K562 (cell line): ENCODE data around the gene PIP4K2A. TPM values are rescaled to one million over a fixed set of nuclear protein-coding genes. Genes with fewer than 3 reads are reported as not detected.

ENCODE experiments used
- CREBBP ChIP-seq: IDR thresholded peaks from one replicate; pipeline ENCODE4 v1.6.1; 2012; ENCODE audit warnings: low read depth, mild to moderate bottlenecking, control low read depth, inconsistent platforms, low read length
- E2F3 ChIP-seq: fragments of 250-450 bp; sonication (Bioruptor Pico); IDR thresholded peaks from 2 replicates; pipeline ENCODE4 v1.4.0; 2020; ENCODE audit warnings: mild to moderate bottlenecking
- EGR1 ChIP-seq: fragments of 450-650 bp; conservative IDR thresholded peaks from 2 replicates; pipeline ENCODE4 v1.6.1; 2017; ENCODE audit warnings: mild to moderate bottlenecking
- EHMT2 ChIP-seq: fragments of 450-650 bp; IDR thresholded peaks from 2 replicates; pipeline ENCODE4 v1.6.1; 2018; ENCODE audit warnings: antibody characterized with exemption
- ILF3 ChIP-seq: fragments of 450-650 bp; IDR thresholded peaks from 2 replicates; pipeline ENCODE4 v1.6.1; 2018; ENCODE audit warnings: antibody characterized with exemption, mild to moderate bottlenecking, moderate library complexity, borderline replicate concordance
- KLF16 ChIP-seq: IDR thresholded peaks from 2 replicates; pipeline ENCODE4 v1.6.1; 2016; ENCODE audit warnings: antibody characterized with exemption
- NELFE ChIP-seq: IDR thresholded peaks from 2 replicates; pipeline ENCODE4 v1.6.1; 2011; ENCODE audit warnings: mild to moderate bottlenecking; ENCODE audit not compliant: insufficient read depth, insufficient read length
- POLR3G ChIP-seq: IDR thresholded peaks from 2 replicates; pipeline ENCODE4 v1.6.1; 2011; ENCODE audit not compliant: insufficient read length, insufficient replicate concordance; ENCODE audit errors: extremely low read depth
- RB1 ChIP-seq: fragments of 450-650 bp; IDR thresholded peaks from 2 replicates; pipeline ENCODE4 v1.6.1; 2017; ENCODE audit warnings: low read depth, mild to moderate bottlenecking
- SAP30 ChIP-seq: fragments of 200-600 bp; sonication (generic); IDR thresholded peaks from 2 replicates; pipeline ENCODE4 v1.6.1; 2012; ENCODE audit warnings: borderline replicate concordance, low read depth, mild to moderate bottlenecking, moderate library complexity, low read length, control low read depth, inconsistent platforms; ENCODE audit not compliant: insufficient read depth, poor library complexity, severe bottlenecking
- TOE1 ChIP-seq, 2 experiments: fragments of 450-650 bp in 1 of 2; sonication (generic) in 1 of 2; formaldehyde crosslinking in 1 of 2; IDR thresholded peaks; 2 replicates each; pipeline versions ENCODE4 v1.7.1 to v1.8.0; 2016 to 2022; ENCODE audit warnings: borderline replicate concordance in 2 of 2, mild to moderate bottlenecking in 2 of 2, antibody characterized with exemption in 1 of 2, inconsistent platforms in 1 of 2, low read depth in 1 of 2, missing genetic modification reagents in 1 of 2, moderate library complexity in 1 of 2
- XRCC4 ChIP-seq: IDR thresholded peaks from one replicate; pipeline ENCODE4 v1.6.1; 2011; ENCODE audit not compliant: insufficient read depth, insufficient read length; ENCODE audit errors: extremely low read depth
- YBX1 ChIP-seq: fragments of 450-650 bp; IDR thresholded peaks from 2 replicates; pipeline ENCODE4 v1.7.1; 2016; ENCODE audit warnings: mild to moderate bottlenecking
- ZNF311 ChIP-seq: fragments of 250-450 bp; sonication (Bioruptor Pico); IDR thresholded peaks from 2 replicates; pipeline ENCODE4 v1.4.0; 2020; ENCODE audit warnings: mild to moderate bottlenecking, moderate library complexity
- ZNF830 ChIP-seq: fragments of 250-450 bp; sonication (Bioruptor Pico); IDR thresholded peaks from 2 replicates; pipeline ENCODE4 v1.5.0; 2021; ENCODE audit warnings: mild to moderate bottlenecking
- polyA plus RNA-seq, 8 experiments: library from polyadenylated mRNA; depleted of rRNA in 4 of 8; stranded (reverse) in 5 of 8; unstranded in 3 of 8; fragments of >200 nt; fragmentation: Nextera tagmentation in 2 of 8; fragmentation: Illumina TruSeq in 1 of 8; extraction: Ambion mirVana in 2 of 8; extraction: Trizol in 1 of 8; gene quantifications; 2 replicates each; pipeline versions ENCODE4 v1.2.1 to v1.2.3, GENCODE V29; 2011 to 2014; ENCODE audit warnings: inconsistent platforms in 1 of 8, missing spikeins in 1 of 8
- total RNA-seq, 7 experiments: library from RNA; depleted of rRNA in 6 of 7; stranded (reverse); fragments of >200 nt in 6 of 7; fragmentation: Illumina TruSeq in 2 of 7; extraction: Trizol in 2 of 7; gene quantifications; 2 replicates each; pipeline versions ENCODE4 v1.2.1 to v1.2.3, GENCODE V29; 2011 to 2021; ENCODE audit warnings: low replicate concordance in 1 of 7
- TF ChIP-seq, protein P1 (sequence below), 2 experiments: fragments of 250-450 bp in 1 of 2; fragments of 450-650 bp in 1 of 2; sonication (Bioruptor Pico) in 1 of 2; IDR thresholded peaks; 2 replicates each; pipeline versions ENCODE4 v1.6.1 to v1.8.0; 2016 to 2021; ENCODE audit warnings: mild to moderate bottlenecking in 2 of 2, moderate library complexity in 2 of 2, missing compliant biosample characterization in 1 of 2, missing genetic modification characterization in 1 of 2
- TF ChIP-seq, protein P2 (sequence below): sonication (generic); formaldehyde crosslinking; IDR thresholded peaks from 2 replicates; pipeline ENCODE4 v1.4.0; 2020; ENCODE audit warnings: mild to moderate bottlenecking, missing genetic modification reagents
- TF ChIP-seq, protein P3 (sequence below): fragments of 200-400 bp; formaldehyde crosslinking; IDR thresholded peaks from 2 replicates; pipeline ENCODE4 v1.6.1; 2017; ENCODE audit warnings: mild to moderate bottlenecking, low read depth, low read length, moderate library complexity
- TF ChIP-seq, protein P4 (sequence below): fragments of 450-650 bp; IDR thresholded peaks from 2 replicates; pipeline ENCODE4 v1.6.1; 2017; ENCODE audit warnings: mild to moderate bottlenecking, moderate library complexity
- TF ChIP-seq, protein P5 (sequence below): fragments of 450-650 bp; IDR thresholded peaks from 2 replicates; pipeline ENCODE4 v1.6.1; 2014; ENCODE audit warnings: low read depth, mild to moderate bottlenecking, moderate library complexity, borderline replicate concordance

Gene PIP4K2A
- total and polyA plus RNA-seq, 9 of the 15 experiments (the other 6 are each of a cell fraction or from before 2014, with no cell fraction given) = 35.6 to 117 (median 71.9) TPM

DNA sequence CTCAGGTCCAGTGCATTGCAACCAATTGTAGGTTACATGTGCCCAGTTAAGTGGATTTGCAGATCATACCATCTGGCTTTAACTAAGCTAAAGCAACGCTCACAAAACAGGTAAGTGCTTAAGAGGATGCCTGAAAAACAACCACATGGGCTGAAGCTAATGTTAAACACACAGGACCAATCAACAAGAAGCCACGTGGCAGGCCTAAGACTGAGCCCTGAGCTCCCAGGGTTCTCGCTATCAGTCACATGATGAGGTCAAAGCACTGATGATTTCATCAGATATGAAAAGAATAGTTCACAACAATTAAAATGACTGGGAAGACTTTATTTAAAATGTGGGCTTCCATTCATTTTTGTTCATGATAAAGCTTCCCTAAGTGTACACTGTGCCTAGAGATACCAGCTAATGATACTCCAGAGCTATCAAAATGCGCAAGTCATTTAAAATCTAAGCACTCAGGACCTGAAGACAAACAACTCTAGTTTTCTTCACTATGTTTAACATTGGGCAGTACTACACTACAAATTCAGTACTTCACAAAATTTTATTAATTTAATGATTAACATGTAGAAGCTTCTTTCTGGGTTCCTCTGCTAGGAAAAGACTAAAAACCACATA, 90.6 kb downstream of the PIP4K2A start (continued):
- TF ChIP-seq, protein P1, sequence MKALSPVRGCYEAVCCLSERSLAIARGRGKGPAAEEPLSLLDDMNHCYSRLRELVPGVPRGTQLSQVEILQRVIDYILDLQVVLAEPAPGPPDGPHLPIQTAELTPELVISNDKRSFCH (CRISPR knock-in tag; IDR thresholded peaks at IDR 0.05) = no peak
- TF ChIP-seq, protein P1 (tag; IDR thresholded peaks at IDR 0.05) = peak; percentile 36; the same call in 1 of the 2 replicates
- TF ChIP-seq, protein P2, sequence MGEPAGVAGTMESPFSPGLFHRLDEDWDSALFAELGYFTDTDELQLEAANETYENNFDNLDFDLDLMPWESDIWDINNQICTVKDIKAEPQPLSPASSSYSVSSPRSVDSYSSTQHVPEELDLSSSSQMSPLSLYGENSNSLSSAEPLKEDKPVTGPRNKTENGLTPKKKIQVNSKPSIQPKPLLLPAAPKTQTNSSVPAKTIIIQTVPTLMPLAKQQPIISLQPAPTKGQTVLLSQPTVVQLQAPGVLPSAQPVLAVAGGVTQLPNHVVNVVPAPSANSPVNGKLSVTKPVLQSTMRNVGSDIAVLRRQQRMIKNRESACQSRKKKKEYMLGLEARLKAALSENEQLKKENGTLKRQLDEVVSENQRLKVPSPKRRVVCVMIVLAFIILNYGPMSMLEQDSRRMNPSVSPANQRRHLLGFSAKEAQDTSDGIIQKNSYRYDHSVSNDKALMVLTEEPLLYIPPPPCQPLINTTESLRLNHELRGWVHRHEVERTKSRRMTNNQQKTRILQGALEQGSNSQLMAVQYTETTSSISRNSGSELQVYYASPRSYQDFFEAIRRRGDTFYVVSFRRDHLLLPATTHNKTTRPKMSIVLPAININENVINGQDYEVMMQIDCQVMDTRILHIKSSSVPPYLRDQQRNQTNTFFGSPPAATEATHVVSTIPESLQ (CRISPR knock-in tag) = no peak
- TF ChIP-seq SAP30 = no peak
- no peak for TF ChIP-seq ILF3
- TF ChIP-seq, protein P3, sequence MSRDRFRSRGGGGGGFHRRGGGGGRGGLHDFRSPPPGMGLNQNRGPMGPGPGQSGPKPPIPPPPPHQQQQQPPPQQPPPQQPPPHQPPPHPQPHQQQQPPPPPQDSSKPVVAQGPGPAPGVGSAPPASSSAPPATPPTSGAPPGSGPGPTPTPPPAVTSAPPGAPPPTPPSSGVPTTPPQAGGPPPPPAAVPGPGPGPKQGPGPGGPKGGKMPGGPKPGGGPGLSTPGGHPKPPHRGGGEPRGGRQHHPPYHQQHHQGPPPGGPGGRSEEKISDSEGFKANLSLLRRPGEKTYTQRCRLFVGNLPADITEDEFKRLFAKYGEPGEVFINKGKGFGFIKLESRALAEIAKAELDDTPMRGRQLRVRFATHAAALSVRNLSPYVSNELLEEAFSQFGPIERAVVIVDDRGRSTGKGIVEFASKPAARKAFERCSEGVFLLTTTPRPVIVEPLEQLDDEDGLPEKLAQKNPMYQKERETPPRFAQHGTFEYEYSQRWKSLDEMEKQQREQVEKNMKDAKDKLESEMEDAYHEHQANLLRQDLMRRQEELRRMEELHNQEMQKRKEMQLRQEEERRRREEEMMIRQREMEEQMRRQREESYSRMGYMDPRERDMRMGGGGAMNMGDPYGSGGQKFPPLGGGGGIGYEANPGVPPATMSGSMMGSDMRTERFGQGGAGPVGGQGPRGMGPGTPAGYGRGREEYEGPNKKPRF = no peak
- no peak for TF ChIP-seq POLR3G
- TF ChIP-seq TOE1 (IDR thresholded peaks at IDR 0.05; ENCODE audit: borderline replicate concordance) = peak; percentile 75; the same call in 1 of the 2 replicates
- no peak for TF ChIP-seq TOE1 (CRISPR knock-in tag; IDR thresholded peaks at IDR 0.05; ENCODE audit: borderline replicate concordance, low read depth)
- TF ChIP-seq XRCC4 = no peak
- TF ChIP-seq ZNF830 (CRISPR knock-in tag) = no peak
- TF ChIP-seq NELFE = no peak
- no peak for TF ChIP-seq YBX1
- TF ChIP-seq, protein P4, sequence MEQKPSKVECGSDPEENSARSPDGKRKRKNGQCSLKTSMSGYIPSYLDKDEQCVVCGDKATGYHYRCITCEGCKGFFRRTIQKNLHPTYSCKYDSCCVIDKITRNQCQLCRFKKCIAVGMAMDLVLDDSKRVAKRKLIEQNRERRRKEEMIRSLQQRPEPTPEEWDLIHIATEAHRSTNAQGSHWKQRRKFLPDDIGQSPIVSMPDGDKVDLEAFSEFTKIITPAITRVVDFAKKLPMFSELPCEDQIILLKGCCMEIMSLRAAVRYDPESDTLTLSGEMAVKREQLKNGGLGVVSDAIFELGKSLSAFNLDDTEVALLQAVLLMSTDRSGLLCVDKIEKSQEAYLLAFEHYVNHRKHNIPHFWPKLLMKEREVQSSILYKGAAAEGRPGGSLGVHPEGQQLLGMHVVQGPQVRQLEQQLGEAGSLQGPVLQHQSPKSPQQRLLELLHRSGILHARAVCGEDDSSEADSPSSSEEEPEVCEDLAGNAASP = no peak
- TF ChIP-seq RB1 = no peak
- TF ChIP-seq E2F3 (CRISPR knock-in tag) = no peak
- TF ChIP-seq EHMT2 = no peak
- TF ChIP-seq KLF16 = no peak
- no peak for TF ChIP-seq CREBBP
- no peak for TF ChIP-seq EGR1
- TF ChIP-seq ZNF311 (CRISPR knock-in tag) = no peak
- TF ChIP-seq, protein P5, sequence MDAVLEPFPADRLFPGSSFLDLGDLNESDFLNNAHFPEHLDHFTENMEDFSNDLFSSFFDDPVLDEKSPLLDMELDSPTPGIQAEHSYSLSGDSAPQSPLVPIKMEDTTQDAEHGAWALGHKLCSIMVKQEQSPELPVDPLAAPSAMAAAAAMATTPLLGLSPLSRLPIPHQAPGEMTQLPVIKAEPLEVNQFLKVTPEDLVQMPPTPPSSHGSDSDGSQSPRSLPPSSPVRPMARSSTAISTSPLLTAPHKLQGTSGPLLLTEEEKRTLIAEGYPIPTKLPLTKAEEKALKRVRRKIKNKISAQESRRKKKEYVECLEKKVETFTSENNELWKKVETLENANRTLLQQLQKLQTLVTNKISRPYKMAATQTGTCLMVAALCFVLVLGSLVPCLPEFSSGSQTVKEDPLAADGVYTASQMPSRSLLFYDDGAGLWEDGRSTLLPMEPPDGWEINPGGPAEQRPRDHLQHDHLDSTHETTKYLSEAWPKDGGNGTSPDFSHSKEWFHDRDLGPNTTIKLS = peak; percentile 93
